GM12878 (cell line): ENCODE measurements around the gene TCF7L2. TPM values are rescaled to one million over a fixed set of nuclear protein-coding genes. Genes with fewer than 3 reads are reported as not detected.

ENCODE experiments used
- ATAC-seq: fragments of 200-7000 bp; cut with Tn5 transposase; 3 replicates; pipeline ENCODE4 v1.9.1; 2020; ENCODE audit warnings: mild to moderate bottlenecking, moderate library complexity
- BruUV-seq: library from RNA; stranded (reverse); fragments of 400-500 nt; replicated peaks from 2 replicates; lab custom pipeline; 2021; lab: Mats Ljungman, UMichigan
- CTCF ChIA-PET: fragments of 300-600 bp; sonication (Branson Sonifier 250); formaldehyde crosslinking; extraction: SDS; loops from one replicate; lab custom pipeline; 2021; ENCODE audit warnings: inconsistent platforms; lab: Yijun Ruan, JAX
- POLR2A ChIA-PET: fragments of 350-600 bp; formaldehyde crosslinking; extraction: SDS; loops from one replicate; lab custom pipeline; 2021; ENCODE audit warnings: inconsistent platforms; lab: Charles Lee
- RAD21 ChIA-PET: fragments of 300-600 bp; sonication (Branson Sonifier 250); formaldehyde crosslinking; loops from one replicate; lab custom pipeline; 2023; ENCODE audit warnings: antibody characterized with exemption; ENCODE audit not compliant: unreplicated experiment; lab: Charles Lee
- SMC1A ChIA-PET: fragments of 300-600 bp; sonication (Branson Sonifier 250); formaldehyde crosslinking; loops from one replicate; lab custom pipeline; 2023; ENCODE audit not compliant: unreplicated experiment, uncharacterized antibody; lab: Charles Lee
- DNase-seq: peaks from one replicate; pipeline ENCODE4 v3.0.0-alpha.2; 2011; ENCODE audit warnings: low read depth, low spot score
- FAIRE-seq: peaks from 3 replicates; lab custom pipeline; 2011; peaks lifted over from hg19 to GRCh38; lab: Jason Lieb, UNC
- H2AFZ ChIP-seq: 2 replicates; pipeline ENCODE4 v1.6.0; 2011; ENCODE audit warnings: low read depth, low read length, control low read depth; ENCODE audit not compliant: control insufficient read depth
- H3K27ac ChIP-seq: 2 replicates; pipeline ENCODE4 v1.5.1; 2011; ENCODE audit warnings: control low read depth; ENCODE audit not compliant: control insufficient read depth, insufficient read depth
- H3K27me3 ChIP-seq, 2 experiments: replicated peaks in 1 of 2; 2 replicates each; pipeline versions ENCODE4 v1.6.0 to v1.6.1; 2011; ENCODE audit warnings: low read length in 1 of 2; ENCODE audit not compliant: control insufficient read depth in 2 of 2, insufficient read depth in 2 of 2
- H3K36me3 ChIP-seq, 2 experiments: 2 replicates each; pipeline ENCODE4 v1.5.1; 2011; ENCODE audit warnings: low read length in 1 of 2; ENCODE audit not compliant: control insufficient read depth in 2 of 2, insufficient read depth in 2 of 2
- H3K4me1 ChIP-seq: 2 replicates; pipeline ENCODE4 v1.6.1; 2011; ENCODE audit warnings: mild to moderate bottlenecking, low read length, moderate library complexity, mixed read lengths; ENCODE audit not compliant: control insufficient read depth, insufficient read depth
- H3K4me2 ChIP-seq: 2 replicates; pipeline ENCODE4 v1.6.0; 2011; ENCODE audit warnings: control low read depth; ENCODE audit not compliant: control insufficient read depth, insufficient read depth
- H3K4me3 ChIP-seq: fragments of 200-600 bp; sonication (generic); 2 replicates; pipeline ENCODE4 v1.5.1; 2016
- H3K79me2 ChIP-seq: 2 replicates; pipeline ENCODE4 v1.6.0; 2011; ENCODE audit warnings: low read length; ENCODE audit not compliant: control insufficient read depth, insufficient read depth
- H3K9ac ChIP-seq: 2 replicates; pipeline ENCODE4 v1.8.0; 2011; ENCODE audit warnings: low read length, control low read depth, mixed read lengths; ENCODE audit not compliant: control insufficient read depth, insufficient read depth
- H3K9me3 ChIP-seq: replicated peaks from 3 replicates; pipeline ENCODE4 v1.5.1; 2011; ENCODE audit warnings: mild to moderate bottlenecking, low read length; ENCODE audit not compliant: control insufficient read depth, insufficient read depth
- H4K20me1 ChIP-seq: 2 replicates; pipeline ENCODE4 v1.6.0; 2011; ENCODE audit not compliant: control insufficient read depth, insufficient read depth
- CBFB ChIP-seq: IDR thresholded peaks from 2 replicates; pipeline ENCODE4 v1.6.1; 2016; ENCODE audit warnings: antibody characterized with exemption, low read depth
- CBX3 ChIP-seq: fragments of 200-600 bp; sonication (generic); IDR thresholded peaks from 2 replicates; pipeline ENCODE4 v1.6.1; 2016; ENCODE audit warnings: low read depth, borderline replicate concordance
- CUX1 ChIP-seq: IDR thresholded peaks from 2 replicates; pipeline ENCODE4 v1.6.1; 2012; ENCODE audit warnings: improper control_type of control experiment, low read depth, low read length; ENCODE audit not compliant: insufficient replicate concordance
- E4F1 ChIP-seq: fragments of 450-650 bp; IDR thresholded peaks from 2 replicates; pipeline ENCODE4 v1.6.1; 2018; ENCODE audit warnings: borderline replicate concordance, mild to moderate bottlenecking; ENCODE audit not compliant: partially characterized antibody
- NFYB ChIP-seq: IDR thresholded peaks from 2 replicates; pipeline ENCODE4 v1.6.1; 2011; ENCODE audit warnings: low read depth, mild to moderate bottlenecking, low read length, improper control_type of control experiment, moderate library complexity; ENCODE audit not compliant: insufficient read depth
- WGBS: methylation state at CpG from one replicate; pipeline ENCODE4 v1.1.6; 2016; ENCODE audit warnings: low lambda C conversion rate; ENCODE audit not compliant: insufficient replicate concordance, insufficient coverage; ENCODE audit errors: missing lambda C conversion rate; 5-methylcytosine and 5-hydroxymethylcytosine counted together
- in situ Hi-C: fragments of 300-500 bp; cut with MboI; formaldehyde crosslinking; loops from 9 replicates; pipeline ENCODE4 v1.14.3; 2018; ENCODE audit warnings: mixed read lengths
- intact Hi-C: fragments of 100-400 bp; cut with micrococcal nuclease; formaldehyde crosslinking; loops from one replicate; pipeline ENCODE4 v1.14.2; 2022; ENCODE audit not compliant: unreplicated experiment
- polyA plus RNA-seq, 11 experiments: library from polyadenylated mRNA; depleted of rRNA in 4 of 11; unstranded in 6 of 11; stranded (reverse) in 5 of 11; fragments of >200 nt; fragmentation: Nextera tagmentation in 4 of 11; fragmentation: Illumina TruSeq in 1 of 11; extraction: Ambion mirVana in 4 of 11; extraction: Trizol in 1 of 11; gene quantifications; 1 replicate in 1 of 11; 2 replicates in 10 of 11; pipeline versions ENCODE4 v1.2.1 to v1.2.3, GENCODE V29; 2011 to 2016; ENCODE audit warnings: inconsistent platforms in 2 of 11, missing spikeins in 2 of 11, low read depth in 1 of 11
- total RNA-seq, 4 experiments: library from RNA; depleted of rRNA in 3 of 4; stranded (reverse); fragments of >200 nt in 3 of 4; fragmentation: Illumina TruSeq in 1 of 4; extraction: Trizol in 1 of 4; gene quantifications; 2 replicates each; pipeline versions ENCODE4 v1.2.1 to v1.2.3, GENCODE V29; 2013 to 2021

Gene TCF7L2
- total and polyA plus RNA-seq, 10 of the 15 experiments (the other 5 are each of a cell fraction or from before 2014, with no cell fraction given), result 0.02 to 1.1 (median 0.35) TPM; not detected in 4

- Histone ChIP-seq H3K27ac (no peak overlapping the region), H3K9me3 (peaks cover 6% of the 10 kb centered on the region; the same call in 2 of the 3 replicates), H3K9ac (no peak overlapping the region), H3K4me1 (no peaks in the 10 kb centered on the region), H3K27me3 (no peaks in the 10 kb centered on the region; a peak in 1 of 4 replicates), H3K36me3 (no peaks in the 10 kb centered on the region), H3K4me2 (no peak overlapping the region)
- RAD21 ChIA-PET, result no interaction called here
- 33% methylated on average over 4 of the region's 4 CpGs for WGBS
- in situ Hi-C loops, result no loop called here
- CTCF ChIA-PET, result no interaction called here
- intact Hi-C loops, result no loop called here
- POLR2A ChIA-PET, result interaction anchor here (0.6 kb wide), 1 partner anchor 139 kb away, joined by 3 read pairs; no protein-coding TSS in a partner anchor
- SMC1A ChIA-PET, result interaction anchor here (0.6 to 0.7 kb wide), 2 partner anchors 16 to 370 kb away, joined by 3 read pairs; no protein-coding TSS in a partner anchor
- no peak for TF ChIP-seq NFYB
- TF ChIP-seq CBFB, result no peak
- no peak for TF ChIP-seq E4F1
- no peak for TF ChIP-seq CUX1
- TF ChIP-seq CBX3, result no peak
- TF ChIP-seq, all 136 proteins: peak for 0
- no peak for ATAC-seq
- Histone ChIP-seq H3K4me3 (no peak overlapping the region), H4K20me1 (no peaks in the 10 kb centered on the region), H3K79me2 (no peaks in the 10 kb centered on the region), H2AFZ (no peak overlapping the region)
- BruUV-seq, result no TSS peak
- DNase-seq, result no peak
- FAIRE-seq, result no peak
Measured at GRCh38 chr10:113091920-113092319, 141.9 kb downstream of the TCF7L2 start.
